ENCODE results near the gene FLCN. TPM values are rescaled to one million over a fixed set of nuclear protein-coding genes. Genes with fewer than 3 reads are reported as not detected.

FLCN gene
- total RNA-seq: 36.0 and 52.5 TPM in 2 replicates

GRCh38 chr17:17237026-17237799 is at the start of gene FLCN:
FLCN (minus strand) TSS chr17:17237168; CDS start chr17:17228137, 9,031 bp downstream.

GRCh38 chr17:17280613-17281549 is 43.9 kb upstream of the FLCN start, which contains the start of gene COPS3:
COPS3 (minus strand) TSS chr17:17281246; CDS start chr17:17281186, 60 bp downstream.

GRCh38 chr17:17206124-17206912 is 30.6 kb downstream of the FLCN start, which contains the start of gene PLD6:
PLD6 (minus strand) TSS chr17:17206333; CDS start chr17:17206286, 47 bp downstream.

Other genes with a start within 250 kb of the FLCN start
- 158 and 182 TPM in 2 replicates for gene MPRIP, start 194.7 kb downstream of the FLCN start, total RNA-seq
- 1.4 and 3.6 TPM in 2 replicates for gene PLD6, start 30.8 kb downstream of the FLCN start, total RNA-seq
- gene COPS3, start 44.1 kb upstream of the FLCN start, total RNA-seq: 74.0 and 83.3 TPM in 2 replicates
- 1.5 and 7.5 TPM in 2 replicates for gene NT5M, start 66.2 kb upstream of the FLCN start, total RNA-seq
- gene MED9, start 239.8 kb upstream of the FLCN start, total RNA-seq: 7.0 and 13.2 TPM in 2 replicates